DND-41 (cell line): ENCODE data around the gene ABHD16B.

Experiments
- ATAC-seq: fragments of 200-7000 bp; cut with Tn5 transposase; 3 replicates; pipeline ENCODE4 v1.9.1; 2021; ENCODE audit warnings: low read depth; ENCODE audit not compliant: insufficient read depth
- DNase-seq: peaks from one replicate; pipeline ENCODE4 v3.0.0-alpha.2; 2020
- H2AFZ ChIP-seq: 2 replicates; pipeline ENCODE4 v1.6.0; 2012; ENCODE audit warnings: low read depth, low read length
- H3K27ac ChIP-seq: 2 replicates; pipeline ENCODE4 v1.5.1; 2012; ENCODE audit warnings: low read length, inconsistent platforms
- H3K27me3 ChIP-seq: fragments of 200-600 bp; sonication (generic); 2 replicates; pipeline ENCODE4 v1.6.0; 2012; ENCODE audit warnings: low read length, mild to moderate bottlenecking, inconsistent platforms; ENCODE audit not compliant: insufficient read depth, poor library complexity
- H3K36me3 ChIP-seq: 2 replicates; pipeline ENCODE4 v1.5.1; 2012; ENCODE audit warnings: low read length, inconsistent platforms; ENCODE audit not compliant: insufficient read depth
- H3K4me1 ChIP-seq: 2 replicates; pipeline ENCODE4 v1.5.1; 2012; ENCODE audit warnings: mild to moderate bottlenecking, low read length; ENCODE audit not compliant: insufficient read depth
- H3K4me2 ChIP-seq: 2 replicates; pipeline ENCODE4 v1.6.0; 2012; ENCODE audit warnings: mild to moderate bottlenecking, moderate library complexity, low read length, inconsistent platforms; ENCODE audit not compliant: insufficient read depth
- H3K4me3 ChIP-seq, 2 experiments: fragments of 200-600 bp in 1 of 2; shearing (Covaris generic) in 1 of 2; 2 replicates each; pipeline ENCODE4 v1.5.1; 2012 to 2016; ENCODE audit warnings: inconsistent platforms in 2 of 2, low read length in 2 of 2, mild to moderate bottlenecking in 2 of 2, low read depth in 1 of 2, moderate library complexity in 1 of 2
- H3K79me2 ChIP-seq: 2 replicates; pipeline ENCODE4 v1.6.0; 2012; ENCODE audit warnings: low read length, inconsistent platforms; ENCODE audit not compliant: insufficient read depth
- H3K9ac ChIP-seq: 2 replicates; pipeline ENCODE4 v1.6.0; 2012; ENCODE audit warnings: low read depth, mild to moderate bottlenecking, inconsistent platforms, low read length, moderate library complexity
- H3K9me3 ChIP-seq: 2 replicates; pipeline ENCODE4 v1.5.1; 2012; ENCODE audit warnings: low read length, moderate library complexity, mild to moderate bottlenecking, inconsistent platforms; ENCODE audit not compliant: insufficient read depth, severe bottlenecking
- H4K20me1 ChIP-seq: 2 replicates; pipeline ENCODE4 v1.6.0; 2012; ENCODE audit warnings: low read length; ENCODE audit not compliant: insufficient read depth
- CTCF ChIP-seq: IDR thresholded peaks from 2 replicates; pipeline ENCODE4 v1.5.1; 2012; ENCODE audit warnings: borderline replicate concordance, low read length, moderate library complexity, mild to moderate bottlenecking; ENCODE audit not compliant: poor library complexity, severe bottlenecking; ENCODE audit errors: extremely low read depth
- EZH2 ChIP-seq: IDR thresholded peaks from 3 replicates; pipeline ENCODE4 v1.6.1; 2012; ENCODE audit warnings: borderline replicate concordance, low read depth, mild to moderate bottlenecking, moderate library complexity, low read length, inconsistent platforms; ENCODE audit not compliant: severe bottlenecking

ABHD16B gene

GRCh38 chr20:63911176-63911575 is 49.9 kb downstream of the ABHD16B start:
- DNase-seq (no peak), ATAC-seq (0 out of 3 replicates have a peak, but pooled peaks have one; percentile 22)
- no peaks in the 10 kb centered on the region for H3K4me1 ChIP-seq
- H3K36me3 ChIP-seq, result peaks cover 22% of the 10 kb centered on the region
- H3K79me2 ChIP-seq, result peaks cover 99% of the 10 kb centered on the region
- 0 out of 2 replicates have a peak overlapping the region, but pooled peaks have one; percentile 15 for H3K27ac ChIP-seq
- peaks cover 5% of the 10 kb centered on the region for H3K9me3 ChIP-seq
- H4K20me1 ChIP-seq, result peaks cover 70% of the 10 kb centered on the region
- no peak overlapping the region for H3K9ac ChIP-seq
- H3K4me3 ChIP-seq, result no peak overlapping the region
- H3K4me2 ChIP-seq, result no peak overlapping the region
- H2AFZ ChIP-seq, result no peak overlapping the region
- no peak for TF ChIP-seq EZH2
- TF ChIP-seq CTCF, result no peak
- no peaks in the 10 kb centered on the region for H3K27me3 ChIP-seq
